HG03520 (cell line): ENCODE results near the gene COX4I2.
"Not testable (repeated sequence)": the region's sequence is repeated elsewhere in the genome, so short reads cannot be mapped to it uniquely, and the experiment has no call there.

ENCODE experiments used
- ATAC-seq: cut with Tn5 transposase; IDR thresholded peaks from one replicate; pipeline ENCODE4 v1.9.1; 2021; ENCODE audit warnings: mild to moderate bottlenecking, moderate library complexity; ENCODE audit not compliant: unreplicated experiment

The COX4I2 gene

GRCh38 chr20:31606804-31607639, 30.7 kb upstream of the COX4I2 start:
- ATAC-seq: no peak

- no peak for ATAC-seq
These were observed 30.0 kb upstream of the COX4I2 start for GRCh38 chr20:31607640-31608250.

GRCh38 chr20:31608251-31608945, 29.3 kb upstream of the COX4I2 start:
- no peak for ATAC-seq

- ATAC-seq: not testable (repeated sequence)
These were observed 25.5 kb upstream of the COX4I2 start for GRCh38 chr20:31612271-31612640.

GRCh38 chr20:31615416-31615815, 22.3 kb upstream of the COX4I2 start:
- no peak for ATAC-seq

GRCh38 chr20:31617432-31618104, 20.1 kb upstream of the COX4I2 start:
- ATAC-seq: no peak

GRCh38 chr20:31620246-31620645, 17.5 kb upstream of the COX4I2 start:
- ATAC-seq: no peak

- not testable (repeated sequence) for ATAC-seq
These were observed 14.6 kb upstream of the COX4I2 start for GRCh38 chr20:31623123-31623505.

- ATAC-seq: not testable (repeated sequence)
These were observed 11.2 kb upstream of the COX4I2 start for GRCh38 chr20:31626534-31626933.

- not testable (repeated sequence) for ATAC-seq
These were observed 9.7 kb upstream of the COX4I2 start for GRCh38 chr20:31628057-31628456.

GRCh38 chr20:31630187-31630790, 7.4 kb upstream of the COX4I2 start:
- no peak for ATAC-seq

- ATAC-seq: no peak
These were observed 5.0 kb upstream of the COX4I2 start for GRCh38 chr20:31632548-31633338.

- no peak for ATAC-seq
These were observed 4.3 kb upstream of the COX4I2 start for GRCh38 chr20:31633339-31633914.

- no peak for ATAC-seq
These were observed 605 bp downstream of the COX4I2 start for GRCh38 chr20:31638317-31638716.

GRCh38 chr20:31638816-31639215, 1.1 kb downstream of the COX4I2 start:
- no peak for ATAC-seq

GRCh38 chr20:31640259-31640658, 2.5 kb downstream of the COX4I2 start:
- no peak for ATAC-seq

GRCh38 chr20:31641391-31641790, 3.7 kb downstream of the COX4I2 start:
- no peak for ATAC-seq

- ATAC-seq: no peak
These were observed 5.1 kb downstream of the COX4I2 start for GRCh38 chr20:31642837-31643236.

GRCh38 chr20:31643522-31643921, 5.8 kb downstream of the COX4I2 start:
- ATAC-seq: no peak

GRCh38 chr20:31644701-31645100, 7.0 kb downstream of the COX4I2 start:
- no peak for ATAC-seq
